ENCODE measurements around the gene KIAA1614. TPM values are rescaled to one million over a fixed set of nuclear protein-coding genes. Genes with fewer than 3 reads are reported as not detected.
A peak's percentile ranks its signal among the peaks of the same experiment; 100 is the strongest.

KIAA1614 gene
- total and polyA plus RNA-seq, 5 donors from 2014 or later, result 0.02 to 0.20 (median 0.05) TPM; not detected in 2

GRCh38 chr1:180935326-180936109 lies 22.8 kb downstream of the KIAA1614 start:
- DNase-seq (no peak), ATAC-seq (ENCODE audit: low read depth in 2 of 2) (no peak)
- H3K36me3 ChIP-seq (ENCODE audit: control insufficient read depth, insufficient read depth, low read length), result no peaks in the 10 kb centered on the region
- no peaks in the 10 kb centered on the region for H3K9me3 ChIP-seq (ENCODE audit: control insufficient read depth in 2 of 2, low read length in 2 of 2)
- H3K4me3 ChIP-seq (ENCODE audit: low read depth, low read length), result no peak overlapping the region
- H3K27ac ChIP-seq (ENCODE audit: insufficient read depth, low read length, poor library complexity, severe bottlenecking), result no peak overlapping the region
- H3K27me3 ChIP-seq (ENCODE audit: control insufficient read depth, insufficient read depth, low read length), result no peaks in the 10 kb centered on the region
- Mint-ChIP-seq H3K9me3 (no peaks in the 10 kb centered on the region), H3K36me3 (no peaks in the 10 kb centered on the region), H3K27me3 (peaks cover 12% of the 10 kb centered on the region), H3K4me3 (no peak overlapping the region), H3K27ac (peak overlapping the region in 1 of 3 donors; percentile 32), H3K4me1 (no peaks in the 10 kb centered on the region)
- H3K4me1 ChIP-seq (ENCODE audit: control insufficient read depth, insufficient read depth, low read length, poor library complexity, severe bottlenecking), result no peaks in the 10 kb centered on the region

GRCh38 chr1:180936110-180937011 lies 23.7 kb downstream of the KIAA1614 start:
- no peaks in the 10 kb centered on the region for H3K9me3 Mint-ChIP-seq
- H3K27ac ChIP-seq (ENCODE audit: insufficient read depth, low read length, poor library complexity, severe bottlenecking), result no peak overlapping the region
- no peaks in the 10 kb centered on the region for H3K4me1 Mint-ChIP-seq
- H3K27me3 Mint-ChIP-seq, result peaks cover 12% of the 10 kb centered on the region
- H3K4me3 Mint-ChIP-seq, result no peak overlapping the region
- H3K27me3 ChIP-seq (ENCODE audit: control insufficient read depth, insufficient read depth, low read length), result no peaks in the 10 kb centered on the region
- no peaks in the 10 kb centered on the region for H3K36me3 Mint-ChIP-seq
- peak overlapping the region in 1 of 3 donors; percentile 32 for H3K27ac Mint-ChIP-seq
- H3K4me1 ChIP-seq (ENCODE audit: control insufficient read depth, insufficient read depth, low read length, poor library complexity, severe bottlenecking), result no peaks in the 10 kb centered on the region
- no peaks in the 10 kb centered on the region for H3K9me3 ChIP-seq (ENCODE audit: control insufficient read depth in 2 of 2, low read length in 2 of 2)
- no peak for ATAC-seq (ENCODE audit: low read depth in 2 of 2)
- no peak for DNase-seq
- H3K4me3 ChIP-seq (ENCODE audit: low read depth, low read length), result no peak overlapping the region
- H3K36me3 ChIP-seq (ENCODE audit: control insufficient read depth, insufficient read depth, low read length), result no peaks in the 10 kb centered on the region

GRCh38 chr1:180937012-180937372 lies 24.3 kb downstream of the KIAA1614 start:
- H3K27ac ChIP-seq (ENCODE audit: insufficient read depth, low read length, poor library complexity, severe bottlenecking), result no peak overlapping the region

GRCh38 chr1:180937624-180938225 lies 25.0 kb downstream of the KIAA1614 start:
- no peaks in the 10 kb centered on the region for H3K27me3 ChIP-seq (ENCODE audit: control insufficient read depth, insufficient read depth, low read length)
- ATAC-seq (ENCODE audit: low read depth in 2 of 2) (no peak), DNase-seq (no peak)
- Mint-ChIP-seq H3K4me3 (no peak overlapping the region), H3K9me3 (peaks cover 0 to 2% (median 0%) of the 10 kb centered on the region in 7 donors), H3K36me3 (peaks cover 3% of the 10 kb centered on the region), H3K27ac (peak overlapping the region in 2 of 3 donors; percentile 4 to 41), H3K27me3 (peaks cover 11% of the 10 kb centered on the region), H3K4me1 (no peaks in the 10 kb centered on the region)
- no peaks in the 10 kb centered on the region for H3K4me1 ChIP-seq (ENCODE audit: control insufficient read depth, insufficient read depth, low read length, poor library complexity, severe bottlenecking)
- no peaks in the 10 kb centered on the region for H3K36me3 ChIP-seq (ENCODE audit: control insufficient read depth, insufficient read depth, low read length)
- H3K4me3 ChIP-seq (ENCODE audit: low read depth, low read length), result no peak overlapping the region
- H3K27ac ChIP-seq (ENCODE audit: insufficient read depth, low read length, poor library complexity, severe bottlenecking), result no peak overlapping the region
- H3K9me3 ChIP-seq (ENCODE audit: control insufficient read depth in 2 of 2, low read length in 2 of 2), result no peaks in the 10 kb centered on the region

More at GRCh38 chr1:180937012-180937372, 24.3 kb downstream of the KIAA1614 start:
- Histone ChIP-seq H3K36me3 (ENCODE audit: control insufficient read depth, insufficient read depth, low read length) (no peaks in the 10 kb centered on the region), H3K9me3 (ENCODE audit: control insufficient read depth in 2 of 2, low read length in 2 of 2) (no peaks in the 10 kb centered on the region), H3K27me3 (ENCODE audit: control insufficient read depth, insufficient read depth, low read length) (no peaks in the 10 kb centered on the region), H3K4me1 (ENCODE audit: control insufficient read depth, insufficient read depth, low read length, poor library complexity, severe bottlenecking) (no peaks in the 10 kb centered on the region), H3K4me3 (ENCODE audit: low read depth, low read length) (no peak overlapping the region)
- H3K9me3 Mint-ChIP-seq, result no peaks in the 10 kb centered on the region
- H3K36me3 Mint-ChIP-seq, result no peaks in the 10 kb centered on the region
- no peak overlapping the region for H3K27ac Mint-ChIP-seq
- peaks cover 12% of the 10 kb centered on the region for H3K27me3 Mint-ChIP-seq
- DNase-seq (no peak), ATAC-seq (ENCODE audit: low read depth in 2 of 2) (no peak)
- H3K4me3 Mint-ChIP-seq, result no peak overlapping the region
- H3K4me1 Mint-ChIP-seq, result no peaks in the 10 kb centered on the region

GRCh38 chr1:180939073-180939710 lies 26.5 kb downstream of the KIAA1614 start:
- Mint-ChIP-seq H3K4me3 (no peak overlapping the region), H3K36me3 (peaks cover 3% of the 10 kb centered on the region), H3K27ac (no peak overlapping the region), H3K27me3 (peaks cover 7% of the 10 kb centered on the region), H3K9me3 (peaks cover 0 to 2% (median 0%) of the 10 kb centered on the region in 7 donors), H3K4me1 (no peaks in the 10 kb centered on the region)
- H3K36me3 ChIP-seq (ENCODE audit: control insufficient read depth, insufficient read depth, low read length), result no peaks in the 10 kb centered on the region
- ATAC-seq (ENCODE audit: low read depth in 2 of 2), result no peak
- H3K4me3 ChIP-seq (ENCODE audit: low read depth, low read length), result no peak overlapping the region
- H3K27me3 ChIP-seq (ENCODE audit: control insufficient read depth, insufficient read depth, low read length), result no peaks in the 10 kb centered on the region
- no peak overlapping the region for H3K27ac ChIP-seq (ENCODE audit: insufficient read depth, low read length, poor library complexity, severe bottlenecking)
- H3K9me3 ChIP-seq (ENCODE audit: control insufficient read depth in 2 of 2, low read length in 2 of 2), result no peaks in the 10 kb centered on the region
- DNase-seq, result no peak
- H3K4me1 ChIP-seq (ENCODE audit: control insufficient read depth, insufficient read depth, low read length, poor library complexity, severe bottlenecking), result no peaks in the 10 kb centered on the region

GRCh38 chr1:180939711-180940103 lies 27.0 kb downstream of the KIAA1614 start:
- no peaks in the 10 kb centered on the region for H3K4me1 Mint-ChIP-seq
- H3K27ac Mint-ChIP-seq, result no peak overlapping the region
- Histone ChIP-seq H3K36me3 (ENCODE audit: control insufficient read depth, insufficient read depth, low read length) (no peaks in the 10 kb centered on the region), H3K9me3 (ENCODE audit: control insufficient read depth in 2 of 2, low read length in 2 of 2) (no peaks in the 10 kb centered on the region), H3K27me3 (ENCODE audit: control insufficient read depth, insufficient read depth, low read length) (no peaks in the 10 kb centered on the region), H3K4me1 (ENCODE audit: control insufficient read depth, insufficient read depth, low read length, poor library complexity, severe bottlenecking) (no peaks in the 10 kb centered on the region), H3K27ac (ENCODE audit: insufficient read depth, low read length, poor library complexity, severe bottlenecking) (no peak overlapping the region), H3K4me3 (ENCODE audit: low read depth, low read length) (no peak overlapping the region)
- peaks cover 3% of the 10 kb centered on the region for H3K36me3 Mint-ChIP-seq
- peaks cover 0 to 2% (median 0%) of the 10 kb centered on the region in 7 donors for H3K9me3 Mint-ChIP-seq
- H3K4me3 Mint-ChIP-seq, result no peak overlapping the region
- DNase-seq (no peak), ATAC-seq (ENCODE audit: low read depth in 2 of 2) (no peak)
- H3K27me3 Mint-ChIP-seq, result peaks cover 7% of the 10 kb centered on the region

- peaks cover 7% of the 10 kb centered on the region for H3K27me3 Mint-ChIP-seq
- H3K27me3 ChIP-seq (ENCODE audit: control insufficient read depth, insufficient read depth, low read length), result no peaks in the 10 kb centered on the region
- no peak overlapping the region for H3K27ac ChIP-seq (ENCODE audit: insufficient read depth, low read length, poor library complexity, severe bottlenecking)
- no peaks in the 10 kb centered on the region for H3K4me1 Mint-ChIP-seq
- peaks cover 0 to 2% (median 0%) of the 10 kb centered on the region in 7 donors for H3K9me3 Mint-ChIP-seq
- DNase-seq (no peak), ATAC-seq (ENCODE audit: low read depth in 2 of 2) (no peak)
- no peaks in the 10 kb centered on the region for H3K4me1 ChIP-seq (ENCODE audit: control insufficient read depth, insufficient read depth, low read length, poor library complexity, severe bottlenecking)
- no peak overlapping the region for H3K4me3 Mint-ChIP-seq
- no peaks in the 10 kb centered on the region for H3K9me3 ChIP-seq (ENCODE audit: control insufficient read depth in 2 of 2, low read length in 2 of 2)
- H3K4me3 ChIP-seq (ENCODE audit: low read depth, low read length), result no peak overlapping the region
- no peak overlapping the region for H3K27ac Mint-ChIP-seq
- no peaks in the 10 kb centered on the region for H3K36me3 ChIP-seq (ENCODE audit: control insufficient read depth, insufficient read depth, low read length)
- H3K36me3 Mint-ChIP-seq, result peaks cover 3% of the 10 kb centered on the region
Observed at GRCh38 chr1:180940445-180940844, 27.7 kb downstream of the KIAA1614 start.

Data from CD4-positive, CD25-positive, alpha-beta regulatory T cell (primary cell).